ENCODE measurements around the gene CACNA1C.

- no peak for TF ChIP-seq CTCF (IDR thresholded peaks at IDR 0.05; ENCODE audit: low read depth, low read length, poor library complexity, severe bottlenecking)
- TF ChIP-seq EZH2phosphoT487 (IDR thresholded peaks at IDR 0.05; ENCODE audit: borderline replicate concordance, low read length): no peak
Observed at GRCh38 chr12:2375871-2376270, 323.1 kb downstream of the CACNA1C start.

Measured in DOHH2 (cell line).